ENCODE measurements around the gene RPL28. TPM values are rescaled to one million over a fixed set of nuclear protein-coding genes. Genes with fewer than 3 reads are reported as not detected.

The RPL28 gene
- 452 and 738 TPM in 2 replicates for total RNA-seq (2014; rRNA removed; shearing (Covaris generic))

DNA sequence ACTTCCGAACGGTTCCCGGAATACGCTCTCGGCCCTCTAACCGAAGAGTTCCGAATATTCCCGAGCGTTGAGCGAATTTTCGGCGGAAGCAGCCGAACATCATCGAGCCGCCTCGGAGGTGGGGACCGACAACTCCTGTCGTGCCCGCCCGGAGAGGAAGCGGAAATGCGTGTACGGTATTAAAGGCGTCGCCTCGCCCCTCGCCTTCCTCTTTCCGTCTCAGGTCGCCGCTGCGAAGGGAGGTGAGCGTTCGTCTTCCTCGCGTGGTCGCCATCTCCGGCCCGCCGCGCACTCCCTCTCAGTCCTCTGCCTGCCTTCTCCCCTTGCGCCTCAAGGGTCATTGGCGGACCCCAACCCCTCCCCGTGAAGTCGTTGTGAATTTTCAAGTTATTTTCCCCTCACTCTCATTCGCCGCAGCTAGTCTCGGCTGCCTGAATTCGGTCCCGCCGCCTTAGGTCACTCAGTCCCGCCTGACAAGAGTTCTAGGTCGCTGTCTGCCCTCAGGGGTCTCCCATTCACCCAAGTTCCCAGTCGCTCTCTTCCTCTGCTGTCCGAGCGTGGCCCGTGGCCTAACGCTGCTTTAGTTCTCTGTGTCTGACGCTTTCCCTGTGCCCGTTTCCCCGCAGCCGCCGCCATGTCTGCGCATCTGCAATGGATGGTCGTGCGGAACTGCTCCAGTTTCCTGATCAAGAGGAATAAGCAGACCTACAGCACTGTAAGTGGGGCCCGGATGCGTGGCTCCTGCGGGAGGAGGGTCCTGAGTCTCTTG is at the start of gene RPL28:
Gene RPL28, plus strand, starts transcription at position 209 of the 769 bp plus-strand sequence. Its CDS starts 426 bp downstream, at position 635.
- peak; percentile 98 for DNase-seq (ENCODE audit: low read depth)

DNA sequence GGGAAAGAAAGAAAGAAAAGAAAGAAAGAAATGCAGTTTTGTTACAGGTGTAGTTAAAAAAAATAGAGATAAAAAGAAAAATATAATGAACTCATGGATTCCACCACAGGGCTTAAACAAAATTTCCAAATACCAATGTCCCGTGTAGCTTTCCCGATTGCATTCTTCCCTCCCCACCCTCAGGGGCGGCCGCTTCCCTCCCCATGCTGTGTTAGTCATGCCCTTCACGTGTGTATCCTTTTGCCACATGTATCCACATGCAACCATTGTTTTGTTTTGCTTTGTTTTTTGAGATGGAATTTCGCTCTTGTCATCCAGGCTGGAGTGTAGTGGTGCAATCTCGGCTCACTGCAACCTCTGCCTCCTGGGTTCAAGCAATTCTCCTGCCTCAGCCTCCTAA is 49.6 kb upstream of the RPL28 start:
- peak; percentile 56 for DNase-seq (ENCODE audit: low read depth)

DNA sequence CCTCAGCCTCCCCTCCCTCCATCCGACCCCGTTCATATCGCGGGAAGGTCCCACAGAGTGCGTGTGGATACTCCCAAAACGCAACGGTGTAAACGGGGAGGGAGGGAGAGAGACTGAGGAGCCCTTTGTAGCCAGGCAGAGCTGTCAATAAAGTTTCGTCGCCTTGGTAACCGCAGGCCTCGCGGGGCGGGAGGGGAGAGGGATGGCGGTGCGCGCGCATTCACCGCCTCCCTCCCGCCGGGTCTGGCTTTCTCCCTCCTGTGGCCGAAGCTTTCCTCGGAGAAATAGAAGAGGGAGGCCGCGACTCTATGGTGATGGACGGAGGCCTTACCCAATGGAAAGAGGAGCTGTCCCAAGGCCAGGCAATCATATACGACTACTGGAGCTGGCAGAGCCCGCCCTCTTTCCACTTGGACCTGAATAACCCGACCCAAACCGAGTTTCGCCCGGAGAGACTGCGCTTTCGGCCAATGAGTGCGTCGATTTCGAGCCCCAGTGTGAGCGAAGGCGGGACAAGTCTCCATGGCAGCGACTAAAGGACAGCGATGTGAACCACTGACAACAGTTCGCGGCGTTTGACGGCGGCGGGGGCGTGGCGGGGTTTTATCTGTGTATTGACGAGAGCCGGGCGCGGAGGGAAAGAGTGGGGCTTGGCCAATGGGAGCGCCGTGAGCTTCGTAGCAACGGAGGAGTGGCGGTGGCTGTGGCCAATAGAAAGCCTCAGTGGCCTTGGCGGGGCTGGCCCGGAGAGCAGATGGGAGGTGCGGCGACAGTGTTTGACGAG is 46.4 kb upstream of the RPL28 start, which contains the start of gene KMT5C:
Gene KMT5C, plus strand, starts transcription at position 772 of the 784 bp plus-strand sequence. CDS start 2,061 bp downstream, outside the sequence.
- DNase-seq (ENCODE audit: low read depth), result peak; percentile 100

GRCh38 chr19:55339889-55340783 is 45.6 kb upstream of the RPL28 start:
- DNase-seq (ENCODE audit: low read depth), result peak; percentile 25

- no peak for DNase-seq (ENCODE audit: low read depth)
Measured at GRCh38 chr19:55340784-55341147, 45.0 kb upstream of the RPL28 start.

DNA sequence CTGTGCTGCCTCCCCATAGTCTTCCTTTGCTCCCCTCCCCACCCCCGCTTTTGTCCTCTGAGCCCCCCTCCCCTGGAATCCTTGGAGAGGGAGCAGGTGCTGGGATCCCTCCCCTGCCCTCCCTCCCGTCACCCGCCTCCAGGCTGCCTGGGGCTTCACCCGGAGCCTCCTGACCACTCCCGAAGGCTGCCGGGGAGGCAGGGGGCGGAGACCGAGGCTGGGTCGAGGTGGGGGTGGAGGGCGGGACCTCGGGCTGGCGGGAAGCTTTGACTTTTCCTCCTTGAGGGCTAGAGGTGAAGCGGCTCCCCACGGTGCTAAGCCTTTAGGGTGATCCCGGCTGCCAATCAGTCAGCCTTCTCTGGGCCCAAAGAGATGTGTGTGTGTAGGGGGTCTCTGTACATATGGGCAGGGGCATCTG is 44.6 kb upstream of the RPL28 start:
- peak; percentile 55 for DNase-seq (ENCODE audit: low read depth)

GRCh38 chr19:55341595-55342531 is 43.9 kb upstream of the RPL28 start:
- no peak for DNase-seq (ENCODE audit: low read depth)

GRCh38 chr19:55344444-55344843 is 41.3 kb upstream of the RPL28 start:
- peak; percentile 45 for DNase-seq (ENCODE audit: low read depth)

DNA sequence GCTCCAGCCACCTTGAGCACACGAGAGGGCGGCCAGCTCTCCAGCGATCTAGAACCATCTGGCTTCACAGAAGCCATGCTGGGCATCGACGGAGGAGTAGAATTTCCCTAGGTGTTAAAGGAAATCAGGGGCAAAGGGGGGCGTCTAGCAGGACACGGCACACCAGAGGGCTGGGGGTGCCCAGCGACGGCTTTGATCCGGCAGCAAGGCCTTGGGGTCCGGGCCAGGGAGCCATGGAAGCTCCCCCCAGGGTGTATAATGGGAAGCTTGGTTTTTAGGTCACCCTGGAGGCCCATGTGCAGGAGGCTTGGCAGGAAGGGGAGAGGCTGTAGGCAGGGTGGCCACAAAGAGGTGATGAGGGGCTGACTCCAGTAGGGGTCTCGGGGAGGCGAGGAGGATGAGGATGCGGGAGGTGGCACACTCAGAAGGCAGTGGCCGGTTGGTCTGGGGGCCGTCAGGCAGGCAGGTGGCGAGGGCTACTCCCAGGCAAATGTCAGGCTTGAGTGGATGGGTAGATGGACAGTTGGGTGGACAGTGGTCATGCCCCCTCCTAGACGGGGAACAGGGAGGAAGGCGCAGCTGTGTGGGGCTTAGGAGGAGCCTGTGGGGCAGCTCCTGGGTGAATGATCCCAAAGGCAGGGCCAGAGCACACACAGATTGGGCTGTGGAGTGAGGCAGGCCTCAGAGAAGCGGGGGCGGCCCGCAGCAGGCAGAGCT is 40.5 kb upstream of the RPL28 start:
- DNase-seq (ENCODE audit: low read depth), result no peak

DNA sequence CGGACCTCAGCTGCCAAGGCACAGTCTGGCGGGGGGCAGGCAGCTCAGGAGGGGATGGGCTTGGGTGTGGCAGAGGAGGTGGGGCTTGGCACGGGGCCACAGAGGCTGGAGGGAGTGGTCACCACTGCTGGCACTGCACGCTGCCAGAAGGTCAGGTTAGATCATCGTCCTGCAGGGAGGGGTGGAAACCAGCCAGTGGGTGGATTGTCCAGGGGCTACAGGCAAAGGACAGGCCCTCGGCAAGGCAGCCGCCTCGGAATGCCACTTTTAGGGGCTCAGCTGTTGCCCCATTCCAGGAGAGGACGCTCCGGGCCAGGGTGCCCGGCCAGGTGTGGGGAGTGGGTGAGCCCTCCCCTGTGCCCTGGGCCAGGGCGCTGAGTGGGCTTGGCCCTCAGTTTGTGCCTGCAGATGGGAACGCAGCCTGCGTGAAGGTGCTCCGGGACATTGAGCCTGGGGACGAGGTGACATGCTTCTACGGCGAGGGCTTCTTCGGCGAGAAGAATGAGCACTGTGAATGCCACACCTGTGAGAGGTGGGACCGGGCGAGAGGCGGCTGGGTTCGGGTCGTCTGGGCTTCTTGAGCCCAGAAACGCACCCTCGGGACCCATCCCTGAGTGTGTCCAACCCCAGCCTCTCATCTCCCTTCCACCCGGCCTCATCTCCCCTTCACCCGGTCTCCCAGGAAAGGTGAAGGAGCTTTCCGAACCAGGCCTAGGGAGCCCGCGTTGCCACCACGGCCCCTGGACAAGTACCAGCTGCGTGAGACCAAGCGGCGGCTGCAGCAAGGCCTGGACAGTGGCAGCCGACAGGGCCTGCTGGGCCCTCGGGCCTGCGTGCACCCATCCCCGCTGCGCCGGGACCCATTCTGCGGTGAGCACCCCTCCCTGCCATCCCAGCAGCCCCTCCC is 39.7 kb upstream of the RPL28 start:
- DNase-seq (ENCODE audit: low read depth), result no peak

- no peak for DNase-seq (ENCODE audit: low read depth)
Measured at GRCh38 chr19:55346725-55347441, 38.8 kb upstream of the RPL28 start.

DNA sequence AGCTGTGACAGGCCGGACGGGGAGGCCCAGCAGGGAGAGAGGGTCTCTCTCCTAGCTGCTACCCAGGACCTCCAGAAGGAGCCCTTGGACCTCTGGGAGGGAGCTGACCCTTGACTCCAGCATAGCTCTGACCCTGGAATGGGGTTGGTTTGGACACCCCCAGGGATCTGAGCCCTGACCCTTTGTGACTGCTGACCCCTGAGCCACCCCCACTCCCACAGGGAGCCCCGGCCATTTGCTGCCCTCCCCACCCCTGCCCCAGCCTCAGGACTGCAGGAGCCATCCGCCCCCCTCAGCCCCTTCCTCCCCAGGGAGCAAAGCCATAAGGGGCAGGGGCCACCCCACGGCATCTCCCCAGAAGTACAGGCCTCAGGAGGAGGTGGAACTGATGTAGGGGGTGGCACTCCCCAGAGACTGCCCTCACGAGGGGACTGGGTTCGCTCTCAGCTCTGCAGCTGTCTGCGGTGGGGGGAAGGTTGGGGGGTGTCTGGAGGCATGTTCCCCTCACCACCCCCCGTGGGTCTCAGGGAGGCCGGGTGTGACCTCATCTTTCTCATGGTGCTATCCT is 38.2 kb upstream of the RPL28 start:
- DNase-seq (ENCODE audit: low read depth), result no peak

GRCh38 chr19:55348317-55349034 is 37.3 kb upstream of the RPL28 start:
- no peak for DNase-seq (ENCODE audit: low read depth)

- no peak for DNase-seq (ENCODE audit: low read depth)
Measured at GRCh38 chr19:55350620-55351315, 35.0 kb upstream of the RPL28 start.

DNA sequence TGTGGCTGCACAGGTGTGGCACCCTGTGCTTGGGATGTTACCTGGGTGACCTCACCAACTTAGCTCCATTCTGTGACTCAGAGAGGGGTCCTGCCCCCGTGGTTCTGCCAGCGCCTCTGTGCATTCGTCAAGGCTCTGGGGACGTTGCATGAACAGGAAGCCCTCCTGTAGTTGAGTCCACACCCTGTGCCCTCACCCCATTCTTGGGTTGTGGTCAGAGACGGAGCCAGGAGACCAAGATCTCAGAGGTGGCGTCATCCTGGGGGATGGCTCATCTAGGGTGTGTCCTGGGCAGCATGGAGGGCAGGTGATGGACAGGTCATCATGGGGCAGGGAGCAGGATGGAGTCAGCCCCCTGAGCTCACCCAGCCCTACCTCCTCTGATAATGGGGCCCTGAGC is 33.7 kb upstream of the RPL28 start:
- DNase-seq (ENCODE audit: low read depth), result peak; percentile 70

- no peak for DNase-seq (ENCODE audit: low read depth)
Measured at GRCh38 chr19:55352549-55353145, 33.1 kb upstream of the RPL28 start.

All from M059J (cell line).